Measurements from ENCODE around the gene DLGAP1. TPM values are rescaled to one million over a fixed set of nuclear protein-coding genes. Genes with fewer than 3 reads are reported as not detected.

The DLGAP1 gene
- total and polyA plus RNA-seq, 2 of the 8 experiments (the other 6 are each of a cell fraction or from before 2014, with no cell fraction given): 11.8 to 16.9 TPM

DNA sequence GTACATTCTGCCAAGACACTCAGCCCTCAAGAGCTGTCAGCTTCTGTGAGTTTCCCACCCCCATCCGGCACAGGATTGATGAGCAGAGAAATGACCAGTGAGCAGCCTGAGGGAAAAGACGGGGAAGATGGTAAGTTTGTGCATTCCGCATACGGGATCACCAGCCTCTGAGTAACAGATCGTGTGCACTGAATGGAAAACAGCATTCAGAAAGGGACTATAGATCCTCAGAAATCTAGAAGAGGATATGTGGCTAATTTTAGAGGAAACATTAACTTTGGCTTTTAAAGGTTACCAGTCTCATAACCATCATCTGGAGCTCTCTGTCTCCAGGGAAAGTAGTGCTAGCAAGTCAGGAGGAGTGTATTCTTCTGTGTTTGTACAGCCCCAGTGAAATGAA is 679.1 kb downstream of the DLGAP1 start:
- no peaks in the 10 kb centered on the region for H4K20me1 ChIP-seq (replicated peaks in 1 of 2; ENCODE audit: control insufficient read depth in 1 of 2, insufficient read depth in 2 of 2, low read length in 2 of 2)
- DNase-seq (ENCODE audit: low read depth in 1 of 2, low spot score in 2 of 2): no peak
- no peak overlapping the region for H2AK5ac ChIP-seq (ENCODE audit: low read depth, low read length)
- no peaks in the 10 kb centered on the region for H3K9me3 ChIP-seq (ENCODE audit: insufficient read depth in 2 of 2, low read depth in 1 of 2, low read length in 1 of 2)
- no peak for FAIRE-seq
- H3K4me1 ChIP-seq (replicated peaks in 1 of 4; ENCODE audit: control insufficient read depth in 3 of 4, insufficient read depth in 4 of 4, low read length in 3 of 4): peaks cover 0 to 13% (median 6%) of the 10 kb centered on the region in 4 experiments; a peak in 5 of 7 replicates
- CTCF ChIA-PET (ENCODE audit: partially characterized antibody): interaction anchor here (0.6 to 1.8 kb wide), 2 partner anchors 92 to 94 kb away, joined by 3 to 7 read pairs; no protein-coding TSS in a partner anchor
- H3K23me2 ChIP-seq (ENCODE audit: low read depth, low read length): no peaks in the 10 kb centered on the region; the same call in 1 of the 2 replicates
- H3K14ac ChIP-seq (ENCODE audit: insufficient read length): no peak overlapping the region
- no peak overlapping the region for H2BK15ac ChIP-seq (ENCODE audit: low read length)
- H2BK12ac ChIP-seq (ENCODE audit: low read depth, low read length): no peak overlapping the region
- H3K4me2 ChIP-seq (ENCODE audit: insufficient read depth in 1 of 2, low read depth in 2 of 2, low read length in 2 of 2): no peak overlapping the region
- H3K36me3 ChIP-seq (ENCODE audit: control insufficient read depth in 2 of 4, insufficient read depth in 4 of 4, low read length in 3 of 4): no peaks in the 10 kb centered on the region
- no peak overlapping the region for H3K23ac ChIP-seq (ENCODE audit: insufficient read length)
- no peak overlapping the region for H3K4ac ChIP-seq (replicated peaks; ENCODE audit: insufficient read length, low read depth, low read length)
- POLR2A ChIA-PET (ENCODE audit: partially characterized antibody): no interaction called here
- no peak overlapping the region for H3K4me3 ChIP-seq (ENCODE audit: extremely low read depth in 1 of 4, insufficient read depth in 2 of 4, low read depth in 3 of 4, low read length in 4 of 4)
- H3K18ac ChIP-seq (ENCODE audit: extremely low read depth, low read length): no peak overlapping the region
- no peak overlapping the region for H3K56ac ChIP-seq (replicated peaks; ENCODE audit: insufficient read length, low read depth, low read length)
- H2BK5ac ChIP-seq (ENCODE audit: low read depth, low read length): no peak overlapping the region
- no peak overlapping the region for H2BK20ac ChIP-seq (ENCODE audit: low read length)
- no peak overlapping the region for H4K91ac ChIP-seq (replicated peaks; ENCODE audit: insufficient read length, low read length)
- no peak overlapping the region for H3K27ac ChIP-seq (ENCODE audit: low read depth, low read length)
- no peak overlapping the region for H3K9ac ChIP-seq (replicated peaks in 1 of 4; ENCODE audit: extremely low read depth in 1 of 4, low read depth in 3 of 4, low read length in 3 of 4)
- no peak overlapping the region for H4K5ac ChIP-seq (ENCODE audit: insufficient read length, low read depth, low read length)
- H2AFZ ChIP-seq (ENCODE audit: low read length): no peak overlapping the region
- H2BK120ac ChIP-seq (replicated peaks; ENCODE audit: low read depth, low read length): no peak overlapping the region
- H3K27me3 ChIP-seq (replicated peaks in 1 of 4; ENCODE audit: control insufficient read depth in 3 of 4, extremely low read depth in 1 of 4, insufficient read depth in 3 of 4, low read length in 3 of 4): no peaks in the 10 kb centered on the region
- no peaks in the 10 kb centered on the region for H3K79me2 ChIP-seq (ENCODE audit: control insufficient read depth in 1 of 2, insufficient read depth in 2 of 2, low read length in 2 of 2)
- 80% methylated on average over 5 of the region's 5 CpGs; no CpG with 5 or more reads in 1 of the 2 experiments for WGBS, 2 experiments (ENCODE audit: extremely low coverage in 1 of 2, insufficient coverage in 1 of 2, insufficient read length in 1 of 2, insufficient replicate concordance in 2 of 2, low coverage in 1 of 2, low lambda C conversion rate in 2 of 2, missing lambda C conversion rate in 1 of 2)
- H4K8ac ChIP-seq (ENCODE audit: extremely low read depth, insufficient read depth, low read length): no peak overlapping the region
- H3K79me1 ChIP-seq (ENCODE audit: low read depth, low read length): no peaks in the 10 kb centered on the region
- TF ChIP-seq MAFK (IDR thresholded peaks at IDR 0.05; ENCODE audit: low read depth, low read length): no peak
- no peak for TF ChIP-seq PHF8 (conservative IDR thresholded peaks at IDR 0.05; ENCODE audit: low read depth, low read length)
- TF ChIP-seq SIRT6 (IDR thresholded peaks at IDR 0.05; ENCODE audit: low read length): no peak
- TF ChIP-seq RFX5 (IDR thresholded peaks at IDR 0.05; ENCODE audit: borderline replicate concordance, low read depth, low read length): no peak
- no peak for TF ChIP-seq MAX (IDR thresholded peaks at IDR 0.05)
- no peak for TF ChIP-seq ZNF274 (IDR thresholded peaks at IDR 0.05; ENCODE audit: borderline replicate concordance, extremely low read depth, low read length)
- TF ChIP-seq GABPA (IDR thresholded peaks at IDR 0.05; ENCODE audit: borderline replicate concordance, insufficient read depth, low read length): no peak
- TF ChIP-seq EP300 (IDR thresholded peaks at IDR 0.05; ENCODE audit: borderline replicate concordance in 1 of 2, low read depth in 2 of 2, low read length in 2 of 2): no peak
- no peak for TF ChIP-seq POLR2AphosphoS5 (IDR thresholded peaks at IDR 0.05; ENCODE audit: low read depth, low read length)
- no peak for TF ChIP-seq EZH2 (IDR thresholded peaks at IDR 0.05; ENCODE audit: low read depth, low read length, severe bottlenecking)
- no peak for TF ChIP-seq SIX5 (IDR thresholded peaks at IDR 0.05; ENCODE audit: low read depth, low read length)
- TF ChIP-seq, protein P1, sequence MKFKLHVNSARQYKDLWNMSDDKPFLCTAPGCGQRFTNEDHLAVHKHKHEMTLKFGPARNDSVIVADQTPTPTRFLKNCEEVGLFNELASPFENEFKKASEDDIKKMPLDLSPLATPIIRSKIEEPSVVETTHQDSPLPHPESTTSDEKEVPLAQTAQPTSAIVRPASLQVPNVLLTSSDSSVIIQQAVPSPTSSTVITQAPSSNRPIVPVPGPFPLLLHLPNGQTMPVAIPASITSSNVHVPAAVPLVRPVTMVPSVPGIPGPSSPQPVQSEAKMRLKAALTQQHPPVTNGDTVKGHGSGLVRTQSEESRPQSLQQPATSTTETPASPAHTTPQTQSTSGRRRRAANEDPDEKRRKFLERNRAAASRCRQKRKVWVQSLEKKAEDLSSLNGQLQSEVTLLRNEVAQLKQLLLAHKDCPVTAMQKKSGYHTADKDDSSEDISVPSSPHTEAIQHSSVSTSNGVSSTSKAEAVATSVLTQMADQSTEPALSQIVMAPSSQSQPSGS (IDR thresholded peaks at IDR 0.05; ENCODE audit: low read length): no peak
